Mesendoderm (in vitro differentiated cells): ENCODE measurements around the gene XPO5.
"Not testable (repeated sequence)": the region's sequence is repeated elsewhere in the genome, so short reads cannot be mapped to it uniquely, and the experiment has no call there.

Experiments used
- DNase-seq: peaks from one replicate; pipeline ENCODE4 v3.0.0; 2013
- H2AK5ac ChIP-seq: 2 replicates; pipeline ENCODE4 v1.6.1; 2013; ENCODE audit warnings: low read length, inconsistent platforms
- H2BK120ac ChIP-seq: 2 replicates; pipeline ENCODE4 v1.6.1; 2013; ENCODE audit warnings: low read depth, mild to moderate bottlenecking, low read length, moderate library complexity, mixed read lengths
- H2BK15ac ChIP-seq: replicated peaks from 2 replicates; pipeline ENCODE4 v1.6.1; 2013; ENCODE audit warnings: low read depth, mild to moderate bottlenecking, moderate library complexity
- H2BK5ac ChIP-seq: 2 replicates; pipeline ENCODE4 v1.6.1; 2013; ENCODE audit warnings: low read length, inconsistent platforms
- H3K18ac ChIP-seq: 2 replicates; pipeline ENCODE4 v1.6.1; 2013; ENCODE audit warnings: mild to moderate bottlenecking, low read length, mixed read lengths
- H3K23ac ChIP-seq: one replicate; pipeline ENCODE4 v1.6.1; 2013; ENCODE audit warnings: low read length
- H3K27ac ChIP-seq: 2 replicates; pipeline ENCODE4 v1.5.1; 2013; ENCODE audit warnings: low read depth, mild to moderate bottlenecking, inconsistent platforms, low read length, moderate library complexity
- H3K27me3 ChIP-seq: 2 replicates; pipeline ENCODE4 v1.6.1; 2013; ENCODE audit warnings: low read length, control low read depth, mild to moderate bottlenecking, inconsistent platforms; ENCODE audit not compliant: insufficient read depth, poor library complexity
- H3K36me3 ChIP-seq: 2 replicates; pipeline ENCODE4 v1.6.1; 2013; ENCODE audit warnings: low read length, inconsistent platforms; ENCODE audit not compliant: control insufficient read depth, insufficient read depth
- H3K4ac ChIP-seq: one replicate; pipeline ENCODE4 v1.6.1; 2013; ENCODE audit warnings: low read depth, mild to moderate bottlenecking, low read length, moderate library complexity
- H3K4me1 ChIP-seq: 2 replicates; pipeline ENCODE4 v1.6.1; 2013; ENCODE audit warnings: low read depth, low read length, inconsistent platforms; ENCODE audit not compliant: control insufficient read depth
- H3K4me2 ChIP-seq: 2 replicates; pipeline ENCODE4 v1.6.1; 2013; ENCODE audit warnings: low read length
- H3K4me3 ChIP-seq: 2 replicates; pipeline ENCODE4 v1.5.1; 2013; ENCODE audit warnings: mild to moderate bottlenecking, low read length
- H3K56ac ChIP-seq: one replicate; pipeline ENCODE4 v1.6.1; 2013; ENCODE audit warnings: low read length
- H3K79me1 ChIP-seq: 2 replicates; pipeline ENCODE4 v1.6.1; 2013; ENCODE audit warnings: low read length, inconsistent platforms
- H3K79me2 ChIP-seq: 2 replicates; pipeline ENCODE4 v1.6.1; 2013; ENCODE audit warnings: mild to moderate bottlenecking, low read length; ENCODE audit not compliant: control insufficient read depth, insufficient read depth
- H3K9ac ChIP-seq: 2 replicates; pipeline ENCODE4 v1.6.1; 2013; ENCODE audit warnings: low read length, inconsistent platforms
- H4K5ac ChIP-seq: one replicate; pipeline ENCODE4 v1.6.1; 2013; ENCODE audit warnings: low read length
- H4K8ac ChIP-seq: one replicate; pipeline ENCODE4 v1.6.1; 2013; ENCODE audit warnings: low read depth, mild to moderate bottlenecking, control low read depth, low read length, moderate library complexity
- WGBS: extraction: QIAGEN DNeasy Blood & Tissue Kit; methylation state at CpG from one replicate; pipeline ENCODE4 v1.1.7; 2013; ENCODE audit warnings: low lambda C conversion rate, missing lambda C conversion rate; ENCODE audit not compliant: insufficient coverage; ENCODE audit errors: extremely low coverage; 5-methylcytosine and 5-hydroxymethylcytosine counted together

Gene XPO5

DNA sequence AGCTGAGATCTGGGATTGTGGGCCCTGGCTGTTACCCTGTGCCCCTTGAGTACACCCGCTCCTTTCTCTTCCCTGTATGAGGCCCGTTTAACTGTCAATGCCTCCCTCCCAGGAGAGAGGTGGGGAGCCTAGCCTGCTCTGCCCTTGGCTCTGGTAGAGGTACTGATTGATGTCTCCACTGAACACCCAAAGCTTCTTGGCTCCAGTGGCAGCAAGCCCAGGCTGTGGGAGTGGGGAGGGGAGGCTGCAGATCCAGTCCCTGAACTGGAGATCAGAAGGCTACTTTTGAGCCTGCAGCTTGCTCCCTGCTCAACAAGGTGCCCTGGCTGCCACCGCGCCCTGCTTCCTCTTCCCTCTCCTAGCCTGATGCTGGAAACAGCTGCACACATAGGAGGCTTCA lies 73.2 kb downstream of the XPO5 start:
- H3K4ac ChIP-seq: no peak overlapping the region
- no peak overlapping the region for H2AK5ac ChIP-seq
- DNase-seq: no peak
- H3K4me3 ChIP-seq: no peak overlapping the region
- H2BK15ac ChIP-seq: no peak overlapping the region
- peaks cover 7% of the 10 kb centered on the region for H3K36me3 ChIP-seq
- H3K79me2 ChIP-seq: no peaks in the 10 kb centered on the region
- no peak overlapping the region for H4K8ac ChIP-seq
- no peak overlapping the region for H4K5ac ChIP-seq
- WGBS: no CpG with 5 or more reads among the region's 4 CpGs
- no peak overlapping the region for H3K4me2 ChIP-seq
- no peaks in the 10 kb centered on the region for H3K79me1 ChIP-seq
- no peak overlapping the region for H3K18ac ChIP-seq
- H3K23ac ChIP-seq: no peak overlapping the region
- no peaks in the 10 kb centered on the region for H3K4me1 ChIP-seq
- no peaks in the 10 kb centered on the region for H3K27me3 ChIP-seq
- H3K56ac ChIP-seq: no peak overlapping the region
- H2BK5ac ChIP-seq: no peak overlapping the region
- H2BK120ac ChIP-seq: no peak overlapping the region
- H3K27ac ChIP-seq: no peak overlapping the region
- no peak overlapping the region for H3K9ac ChIP-seq

DNA sequence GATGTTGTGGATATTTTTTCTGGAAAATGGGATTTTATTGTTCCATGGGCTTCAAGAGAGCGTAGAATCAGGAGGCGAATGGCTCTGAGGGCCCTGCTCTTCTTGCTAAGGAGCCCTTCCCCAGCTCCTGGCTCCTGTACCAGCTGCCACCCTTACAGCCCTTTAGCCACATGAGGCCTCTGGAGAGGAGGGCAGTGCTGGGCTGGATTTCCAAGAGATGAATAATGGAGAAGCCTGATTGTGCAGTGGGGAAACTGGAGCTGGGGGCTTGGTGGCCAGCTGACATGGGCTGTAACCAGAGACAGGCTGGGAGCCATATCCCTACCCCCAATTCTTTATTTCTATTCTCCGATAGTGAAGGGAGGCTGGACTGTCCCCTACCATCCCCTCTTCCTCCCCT lies 74.9 kb downstream of the XPO5 start:
- H3K4me2 ChIP-seq: no peak overlapping the region
- H3K4me3 ChIP-seq: no peak overlapping the region
- H3K4me1 ChIP-seq: peaks cover 7% of the 10 kb centered on the region
- H3K79me2 ChIP-seq: no peaks in the 10 kb centered on the region
- no peak overlapping the region for H2AK5ac ChIP-seq
- H3K9ac ChIP-seq: no peak overlapping the region
- WGBS: no CpG with 5 or more reads among the region's 3 CpGs
- no peak overlapping the region for H2BK5ac ChIP-seq
- no peak overlapping the region for H3K56ac ChIP-seq
- peaks cover 7% of the 10 kb centered on the region for H3K79me1 ChIP-seq
- no peaks in the 10 kb centered on the region for H3K27me3 ChIP-seq
- no peak overlapping the region for H3K27ac ChIP-seq
- no peak for DNase-seq
- no peak overlapping the region for H4K5ac ChIP-seq
- no peak overlapping the region for H2BK15ac ChIP-seq
- H3K36me3 ChIP-seq: peaks cover 7% of the 10 kb centered on the region
- no peak overlapping the region for H2BK120ac ChIP-seq
- no peak overlapping the region for H3K23ac ChIP-seq
- H3K18ac ChIP-seq: no peak overlapping the region
- no peak overlapping the region for H3K4ac ChIP-seq
- no peak overlapping the region for H4K8ac ChIP-seq

DNA sequence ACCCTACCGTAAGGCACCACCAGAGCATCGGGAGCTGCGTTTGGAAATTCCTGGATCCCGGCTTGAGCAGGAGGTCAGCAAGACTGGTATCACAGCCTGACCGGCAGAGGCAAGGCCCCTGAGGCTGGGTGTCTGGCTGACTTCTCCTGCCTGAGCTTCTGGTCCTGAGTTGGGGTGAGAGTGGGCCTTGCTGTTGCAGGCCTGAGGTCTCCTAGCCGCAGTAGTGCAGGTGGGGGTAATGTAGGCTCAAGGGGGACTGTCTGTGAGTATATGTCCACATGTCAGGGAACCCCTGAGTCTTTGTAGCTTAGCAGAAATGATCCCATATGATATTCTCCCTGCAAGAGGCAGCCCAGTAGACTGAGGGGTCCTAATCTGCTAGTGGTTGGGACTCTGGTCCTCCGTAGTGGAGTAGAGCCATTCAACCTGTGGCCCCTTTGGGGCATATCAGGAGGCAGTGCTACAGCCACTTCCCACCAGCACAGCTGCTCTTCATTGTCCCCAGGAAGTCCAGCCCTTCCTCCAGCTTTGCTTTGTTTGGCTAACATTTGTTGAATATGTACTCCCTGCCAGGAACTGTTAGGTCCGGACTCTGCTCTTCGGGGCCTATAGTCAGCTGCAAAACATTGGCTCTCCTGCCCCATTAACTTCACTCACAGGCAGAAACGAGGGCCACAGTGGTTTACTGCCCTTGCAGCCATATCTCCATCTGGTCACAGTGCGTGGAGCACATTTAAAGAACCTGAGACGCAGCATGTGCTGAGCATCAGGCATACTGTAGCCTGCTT lies 76.6 kb downstream of the XPO5 start:
- Histone ChIP-seq H3K23ac (no peak overlapping the region), H3K4me3 (no peak overlapping the region), H3K27me3 (no peaks in the 10 kb centered on the region), H3K9ac (no peak overlapping the region), H3K4me2 (no peak overlapping the region), H4K8ac (no peak overlapping the region), H2AK5ac (no peak overlapping the region), H3K4ac (no peak overlapping the region), H3K36me3 (peaks cover 4% of the 10 kb centered on the region), H3K18ac (no peak overlapping the region), H3K56ac (no peak overlapping the region), H4K5ac (no peak overlapping the region), H2BK5ac (no peak overlapping the region), H3K27ac (no peak overlapping the region), H2BK15ac (no peak overlapping the region), H3K4me1 (peaks cover 7% of the 10 kb centered on the region), H3K79me1 (peaks cover 11% of the 10 kb centered on the region), H3K79me2 (no peaks in the 10 kb centered on the region), H2BK120ac (no peak overlapping the region)
- DNase-seq: no peak
- WGBS: no CpG with 5 or more reads among the region's 12 CpGs

DNA sequence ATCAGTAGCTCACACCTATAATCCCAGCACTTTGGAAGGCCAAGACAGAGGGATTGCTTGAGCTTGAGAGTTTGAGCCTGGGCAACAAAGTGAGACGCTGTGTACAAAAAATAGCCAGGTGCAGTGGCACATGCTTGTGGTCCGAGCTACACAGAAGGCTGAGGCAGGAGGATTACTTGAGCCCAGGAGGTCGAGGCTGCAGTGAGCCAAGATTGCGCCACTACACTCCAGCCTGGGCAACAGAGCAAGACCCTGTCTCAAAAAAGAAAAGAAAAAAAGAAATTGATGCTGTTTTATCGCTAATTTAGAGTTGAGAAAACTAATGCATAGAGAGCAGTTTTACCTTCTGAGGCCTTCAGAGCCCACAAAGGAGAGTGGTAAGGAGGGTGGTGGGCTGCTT lies 77.5 kb downstream of the XPO5 start:
- peaks cover 18% of the 10 kb centered on the region for H3K79me1 ChIP-seq
- H3K4ac ChIP-seq, H4K8ac ChIP-seq, H3K4me2 ChIP-seq, H3K23ac ChIP-seq, H3K18ac ChIP-seq, H3K4me1 ChIP-seq, H3K27ac ChIP-seq, H2BK120ac ChIP-seq, H2BK5ac ChIP-seq, DNase-seq, H3K36me3 ChIP-seq, H3K27me3 ChIP-seq, H2AK5ac ChIP-seq, H3K4me3 ChIP-seq, H2BK15ac ChIP-seq, H3K56ac ChIP-seq, H4K5ac ChIP-seq, H3K79me2 ChIP-seq, H3K9ac ChIP-seq: not testable (repeated sequence)
- no CpG with 5 or more reads among the region's 5 CpGs for WGBS

DNA sequence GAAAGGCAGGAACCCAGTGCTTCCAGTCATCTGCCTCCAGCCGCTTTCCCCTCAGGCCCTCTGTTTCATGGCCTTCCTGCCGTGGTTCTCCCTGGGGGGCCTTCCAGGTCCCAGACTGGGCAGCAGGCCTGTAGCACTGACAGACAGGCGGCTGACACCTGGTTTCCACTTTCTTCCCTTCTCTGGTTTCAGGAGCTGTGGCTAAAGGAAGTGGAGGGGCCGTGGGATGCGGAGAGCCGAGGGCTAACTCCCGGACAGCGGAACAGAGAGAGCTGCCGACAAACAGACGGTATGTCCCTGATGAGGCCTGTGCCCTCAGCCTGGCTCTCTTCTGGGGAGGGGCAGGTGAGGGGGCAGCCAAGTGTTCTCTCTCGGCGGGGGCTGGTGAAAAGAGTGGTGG lies 78.1 kb downstream of the XPO5 start:
- Histone ChIP-seq H3K4me3 (no peak overlapping the region), H3K27ac (no peak overlapping the region)
- no CpG with 5 or more reads among the region's 12 CpGs for WGBS

DNA sequence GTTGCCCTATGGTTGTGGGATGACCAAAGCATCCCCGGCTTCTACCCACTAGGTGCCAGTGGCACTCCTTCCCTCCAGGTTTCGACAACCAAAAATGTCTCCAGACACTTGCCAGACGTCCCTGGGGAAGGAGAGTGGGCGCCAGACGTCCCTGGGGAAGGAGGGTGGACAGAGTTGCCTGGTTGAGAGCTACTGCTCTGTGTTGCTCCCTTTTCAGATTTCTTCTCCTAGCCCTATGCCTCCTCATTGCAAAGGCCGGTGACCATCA lies 78.8 kb downstream of the XPO5 start:
- Histone ChIP-seq H4K5ac (no peak overlapping the region), H3K23ac (no peak overlapping the region), H3K27ac (no peak overlapping the region), H4K8ac (no peak overlapping the region), H2BK120ac (no peak overlapping the region), H3K4me3 (no peak overlapping the region), H2BK15ac (no peak overlapping the region), H3K4me1 (peaks cover 7% of the 10 kb centered on the region), H3K4me2 (no peak overlapping the region), H3K79me2 (peaks cover 12% of the 10 kb centered on the region), H3K18ac (no peak overlapping the region), H3K79me1 (peaks cover 23% of the 10 kb centered on the region), H3K4ac (no peak overlapping the region), H2BK5ac (no peak overlapping the region), H3K36me3 (peaks cover 2% of the 10 kb centered on the region), H2AK5ac (no peak overlapping the region), H3K27me3 (no peaks in the 10 kb centered on the region), H3K56ac (no peak overlapping the region), H3K9ac (no peak overlapping the region)
- no peak for DNase-seq
- WGBS: no CpG with 5 or more reads among the region's 6 CpGs

More for the DNA sequence above, 78.1 kb downstream of the XPO5 start:
- no peak for DNase-seq
- Histone ChIP-seq H3K27me3 (no peaks in the 10 kb centered on the region), H2BK5ac (no peak overlapping the region), H2BK120ac (no peak overlapping the region), H3K9ac (no peak overlapping the region), H3K4ac (no peak overlapping the region), H3K4me2 (no peak overlapping the region), H2AK5ac (no peak overlapping the region), H3K56ac (peak overlapping the region; percentile 15), H3K18ac (no peak overlapping the region), H4K5ac (no peak overlapping the region), H3K23ac (no peak overlapping the region), H3K79me1 (peaks cover 21% of the 10 kb centered on the region), H3K4me1 (peaks cover 7% of the 10 kb centered on the region), H4K8ac (no peak overlapping the region), H3K79me2 (peaks cover 10% of the 10 kb centered on the region), H2BK15ac (no peak overlapping the region), H3K36me3 (peaks cover 2% of the 10 kb centered on the region)
